T-helper 1 cell treated with Interleukin-12 subunit alpha and Interleukin-12 subunit beta and Interleukin-4 antibody, amounts not matched to agents 30 ng/mL and 1 ng/mL, for 36 hours (primary cell): Measurements from ENCODE around the gene ZNF277. TPM values are rescaled to one million over a fixed set of nuclear protein-coding genes. Genes with fewer than 3 reads are reported as not detected.

Source experiments
- intact Hi-C: fragments of 100-400 bp; cut with micrococcal nuclease; formaldehyde crosslinking; loops from one replicate; pipeline ENCODE4 v1.15.1; 2024
- total RNA-seq: library from RNA; stranded (reverse); gene quantifications from 2 replicates; pipeline ENCODE4 v1.2.3, GENCODE V29; 2022

The ZNF277 gene
- total RNA-seq, 1 donor from 2014 or later = 14.3 TPM

- intact Hi-C loops = no loop called here
Measured at GRCh38 chr7:112184455-112184854, 22.0 kb upstream of the ZNF277 start.

GRCh38 chr7:112185005-112185834 lies 21.3 kb upstream of the ZNF277 start:
- intact Hi-C loops = no loop called here

DNA sequence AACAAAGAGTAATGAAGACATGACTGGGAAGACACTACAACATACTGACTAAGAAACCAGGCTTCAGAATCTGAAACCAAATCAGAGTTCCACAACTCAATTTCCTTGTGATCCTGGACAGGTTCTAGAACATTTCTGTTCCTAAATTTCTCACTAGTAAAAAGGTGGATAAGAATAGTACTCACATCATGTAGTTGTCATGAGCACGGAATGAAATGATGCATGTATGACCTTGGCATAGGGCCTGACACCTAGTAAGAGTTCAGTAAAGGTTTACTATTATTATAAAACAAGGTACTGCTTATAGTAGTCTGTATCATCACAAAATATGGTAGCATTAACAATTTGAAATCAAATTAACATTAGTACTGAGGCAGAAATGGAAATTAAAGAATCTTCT lies 20.2 kb upstream of the ZNF277 start:
- intact Hi-C loops = no loop called here

GRCh38 chr7:112188257-112188656 lies 18.2 kb upstream of the ZNF277 start:
- intact Hi-C loops = no loop called here

DNA sequence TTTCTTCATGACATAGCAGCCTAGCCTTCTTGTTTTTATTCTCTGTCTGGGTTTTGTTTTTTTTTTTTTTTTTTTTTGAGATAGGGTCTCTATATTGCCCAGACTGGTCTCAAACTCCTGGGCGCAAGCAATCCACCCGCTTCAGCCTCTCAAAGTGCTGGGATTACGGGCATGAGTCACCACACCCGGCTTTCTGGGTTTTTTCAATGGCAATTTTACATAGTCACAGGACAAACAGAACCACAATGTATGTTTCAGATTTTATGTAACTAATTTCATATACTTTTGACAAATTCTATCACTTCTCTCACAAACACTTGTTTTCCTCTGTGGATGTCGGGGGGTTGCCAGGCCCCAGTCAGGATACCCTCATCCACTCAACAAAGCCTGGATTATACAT lies 16.8 kb upstream of the ZNF277 start:
- intact Hi-C loops = no loop called here

DNA sequence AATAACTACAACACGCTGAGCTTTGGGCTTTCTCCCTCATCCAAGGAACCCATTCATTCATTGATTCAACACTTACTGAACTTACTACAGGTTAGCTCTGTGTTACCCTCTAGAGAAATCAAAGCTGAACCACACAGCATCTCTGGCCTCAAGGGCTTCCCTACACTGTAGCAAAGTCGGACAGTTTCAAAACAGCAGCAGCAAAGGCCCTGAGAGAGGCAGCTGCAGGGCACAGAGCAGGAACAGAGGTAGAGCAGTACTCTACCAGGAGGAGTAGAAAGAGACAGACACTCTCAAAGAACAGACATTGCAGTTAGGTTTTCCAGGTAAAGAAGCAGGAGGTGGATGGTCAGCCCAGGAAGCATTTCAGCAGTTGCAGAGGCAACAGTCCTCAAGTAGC lies 16.4 kb upstream of the ZNF277 start:
- intact Hi-C loops = no loop called here

DNA sequence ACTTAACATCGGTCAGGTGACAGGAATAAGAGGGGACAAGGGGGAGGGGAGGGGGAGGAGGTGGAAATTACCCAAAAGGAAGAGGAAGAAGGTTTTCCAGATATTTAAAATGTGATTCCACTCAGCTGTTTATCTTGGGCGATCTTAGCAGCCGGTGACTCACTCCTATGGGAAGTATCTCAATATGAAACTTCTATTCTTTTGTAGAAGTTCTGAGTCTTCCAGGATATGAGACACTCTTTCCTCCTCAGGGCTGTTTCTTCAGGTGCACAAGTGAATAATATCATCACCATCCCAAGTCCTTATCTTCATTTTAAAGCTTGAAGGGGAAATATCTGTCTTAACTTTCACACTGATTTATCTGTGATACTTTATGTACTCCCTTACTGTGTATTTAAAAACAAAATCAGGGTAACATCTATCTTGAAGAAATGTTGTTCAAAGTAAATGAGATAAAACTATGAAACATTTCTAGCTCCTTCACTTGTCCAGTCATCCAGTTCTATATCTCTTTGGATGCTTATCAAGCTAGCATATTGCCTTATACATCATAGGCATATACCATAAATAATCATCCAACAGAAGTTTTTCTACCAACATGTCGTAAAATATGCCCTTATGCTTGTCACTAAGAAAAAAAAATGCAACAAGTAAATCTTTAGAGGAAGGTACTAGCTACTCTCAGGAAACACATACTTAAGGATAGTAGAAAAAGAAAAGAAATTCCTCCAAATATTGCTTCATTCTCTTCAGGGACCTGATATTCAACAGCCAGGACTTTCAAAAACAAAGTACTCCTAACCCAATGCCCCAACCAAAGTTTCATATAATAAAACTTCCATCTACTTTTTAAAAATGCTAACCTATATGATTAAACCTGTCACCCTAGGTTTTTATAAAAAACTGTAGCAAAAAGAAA lies 14.0 kb upstream of the ZNF277 start:
- intact Hi-C loops = no loop called here

- intact Hi-C loops = no loop called here
Measured at GRCh38 chr7:112193915-112194502, 12.5 kb upstream of the ZNF277 start.

DNA sequence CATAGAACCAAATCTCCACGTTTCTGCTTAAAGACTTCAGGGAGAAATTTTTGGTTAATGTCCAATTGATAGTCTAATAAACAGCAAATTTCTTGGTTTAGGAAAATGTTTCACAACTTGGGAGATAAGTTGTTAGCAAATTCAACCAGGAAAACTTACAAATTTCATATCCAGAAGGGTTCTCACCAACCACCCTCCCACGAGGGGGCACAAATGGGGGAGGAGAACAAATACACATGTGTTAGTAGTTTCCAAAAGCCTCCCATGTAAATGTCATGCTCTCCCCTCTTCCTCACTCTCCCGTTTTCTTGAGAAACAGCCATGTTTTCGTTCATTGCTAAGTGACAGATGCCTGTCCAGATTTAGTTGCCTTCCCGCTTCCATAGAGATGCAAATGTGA lies 10.8 kb upstream of the ZNF277 start:
- intact Hi-C loops = no loop called here

GRCh38 chr7:112197322-112197721 lies 9.2 kb upstream of the ZNF277 start:
- intact Hi-C loops = no loop called here

- intact Hi-C loops = no loop called here
Measured at GRCh38 chr7:112199035-112199655, 7.3 kb upstream of the ZNF277 start.

- intact Hi-C loops = loop anchor here (10.0 kb wide), 2 partner anchors 455 to 1185 kb away; no protein-coding TSS in a partner anchor
Measured at GRCh38 chr7:112199672-112200071, 6.8 kb upstream of the ZNF277 start.

DNA sequence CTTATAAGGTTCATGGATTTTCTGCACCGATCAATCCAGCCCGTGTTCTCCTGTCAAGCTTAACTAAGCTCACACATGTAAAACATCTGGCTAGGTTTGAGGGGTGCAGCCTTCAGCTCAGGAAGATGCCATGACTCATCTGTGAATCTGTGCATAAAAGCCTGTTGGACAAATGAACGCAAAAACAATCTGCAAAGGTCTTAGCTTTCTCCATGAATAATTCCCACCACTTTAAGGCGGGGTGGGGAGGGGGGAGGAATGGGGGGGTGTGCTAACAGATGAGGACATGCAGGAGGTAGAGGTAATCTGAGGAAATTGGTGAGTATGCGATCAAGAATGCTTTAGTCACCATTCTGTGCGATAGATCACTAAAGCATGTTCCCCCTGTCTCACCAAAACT lies 5.1 kb upstream of the ZNF277 start:
- intact Hi-C loops = loop anchor here (10.0 kb wide), 2 partner anchors 457 to 1187 kb away; no protein-coding TSS in a partner anchor

- intact Hi-C loops = loop anchor here (10.0 kb wide), 2 partner anchors 457 to 1187 kb away; no protein-coding TSS in a partner anchor
Measured at GRCh38 chr7:112201839-112202238, 4.7 kb upstream of the ZNF277 start.

GRCh38 chr7:112202816-112203215 lies 3.7 kb upstream of the ZNF277 start:
- intact Hi-C loops = loop anchor here (10.0 kb wide), 2 partner anchors 458 to 1188 kb away; no protein-coding TSS in a partner anchor

- intact Hi-C loops = loop anchor here (10.0 kb wide), 2 partner anchors 459 to 1189 kb away; no protein-coding TSS in a partner anchor
Measured at GRCh38 chr7:112203365-112203739, 3.1 kb upstream of the ZNF277 start.

DNA sequence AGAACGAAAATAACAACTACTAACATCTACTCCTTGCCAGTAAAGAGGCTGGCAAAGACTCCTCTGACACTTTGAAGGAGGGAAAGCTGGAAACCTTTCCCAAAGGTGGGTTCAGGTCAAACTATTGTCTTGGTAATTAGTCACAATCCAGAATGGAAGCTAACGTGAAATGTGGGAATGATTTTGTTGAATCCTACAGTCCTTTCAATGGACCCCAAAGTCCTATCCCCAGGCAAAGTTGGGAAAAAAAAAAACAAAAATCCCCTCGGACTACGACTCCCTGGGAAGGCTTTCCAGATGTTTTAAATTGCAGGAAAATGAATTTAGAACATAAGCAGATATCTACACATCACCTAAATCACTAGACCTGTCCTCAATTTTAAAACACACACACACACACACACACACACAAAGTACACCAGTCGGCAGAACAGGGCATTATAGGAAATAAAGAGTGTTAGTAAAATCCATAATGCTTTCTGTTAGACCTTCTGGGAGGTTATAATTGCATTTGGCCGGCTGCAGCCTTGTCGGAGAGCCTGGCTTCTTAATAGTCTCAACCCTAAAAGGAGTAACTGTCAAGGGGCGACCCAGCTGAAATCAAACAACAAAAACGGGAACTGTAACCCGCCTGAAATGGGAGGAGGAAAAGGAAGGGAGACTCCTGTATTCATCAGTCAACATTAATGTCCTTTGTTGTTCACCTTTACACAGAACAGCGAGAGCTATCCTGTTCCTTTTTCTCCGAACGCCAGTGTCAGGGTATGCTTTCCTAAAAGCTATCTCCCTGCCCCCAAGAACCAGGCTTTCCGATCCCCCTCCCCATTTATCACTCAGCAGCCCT lies 1.8 kb upstream of the ZNF277 start:
- intact Hi-C loops = loop anchor here (5.0 to 10.0 kb wide), 4 partner anchors 460 to 1218 kb away; no protein-coding TSS in a partner anchor

- intact Hi-C loops = loop anchor here (1.0 to 10.0 kb wide), 10 partner anchors 185 to 1217 kb away; partner anchors contain the start of genes IFRD1, IMMP2L, SMIM30 and TMEM168
Measured at GRCh38 chr7:112205343-112206237, 905 bp upstream of the ZNF277 start.
